HG03565 (cell line): Measurements from ENCODE around the gene HDC.

Experiments
- ATAC-seq: cut with Tn5 transposase; IDR thresholded peaks from one replicate; pipeline ENCODE4 v1.9.1; 2021; ENCODE audit warnings: mild to moderate bottlenecking, moderate library complexity; ENCODE audit not compliant: unreplicated experiment

The HDC gene

GRCh38 chr15:50265620-50266019, at the start of gene HDC:
TSS of gene HDC (minus strand) at chr15:50265726. CDS start at chr15:50265623, 103 bp downstream.
- no peak for ATAC-seq

GRCh38 chr15:50312636-50313035, 47.1 kb upstream of the HDC start:
- no peak for ATAC-seq

GRCh38 chr15:50307799-50308198, 42.3 kb upstream of the HDC start:
- ATAC-seq, result no peak

GRCh38 chr15:50304836-50305235, 39.3 kb upstream of the HDC start:
- ATAC-seq, result no peak

GRCh38 chr15:50302581-50302980, 37.1 kb upstream of the HDC start:
- ATAC-seq, result no peak

- no peak for ATAC-seq
These were observed 32.8 kb upstream of the HDC start for GRCh38 chr15:50298340-50298739.

- ATAC-seq, result no peak
These were observed 30.4 kb upstream of the HDC start for GRCh38 chr15:50295966-50296365.

- ATAC-seq, result no peak
These were observed 24.2 kb upstream of the HDC start for GRCh38 chr15:50289749-50290148.

GRCh38 chr15:50287324-50288116, 22.0 kb upstream of the HDC start:
- no peak for ATAC-seq

- no peak for ATAC-seq
These were observed 15.9 kb upstream of the HDC start for GRCh38 chr15:50281427-50281826.

- ATAC-seq, result no peak
These were observed 14.7 kb upstream of the HDC start for GRCh38 chr15:50280271-50280670.

- ATAC-seq, result no peak
These were observed 13.0 kb upstream of the HDC start for GRCh38 chr15:50278496-50278895.

GRCh38 chr15:50277370-50277769, 11.8 kb upstream of the HDC start:
- ATAC-seq, result no peak

GRCh38 chr15:50275908-50276307, 10.4 kb upstream of the HDC start:
- no peak for ATAC-seq

GRCh38 chr15:50275091-50275490, 9.6 kb upstream of the HDC start:
- no peak for ATAC-seq

- ATAC-seq, result no peak
These were observed 2.1 kb upstream of the HDC start for GRCh38 chr15:50267577-50267976.

GRCh38 chr15:50262533-50262932, 3.0 kb downstream of the HDC start:
- ATAC-seq, result no peak

- ATAC-seq, result no peak
These were observed 3.5 kb downstream of the HDC start for GRCh38 chr15:50261981-50262380.

- ATAC-seq, result peak; percentile 53
These were observed 4.5 kb downstream of the HDC start for GRCh38 chr15:50260969-50261496.

- no peak for ATAC-seq
These were observed 6.2 kb downstream of the HDC start for GRCh38 chr15:50259276-50259675.

- no peak for ATAC-seq
These were observed 7.6 kb downstream of the HDC start for GRCh38 chr15:50257924-50258323.

GRCh38 chr15:50257332-50257731, 8.2 kb downstream of the HDC start:
- no peak for ATAC-seq
